NCI-H2029 treated with DMSO at 0.1 percent for 48 hours (cell line): ENCODE results near the gene ITGAX.

Experiments
- DNase-seq: peaks from one replicate; lab custom pipeline; 2025; lab: John Stamatoyannopoulos, UW

Gene ITGAX

DNA sequence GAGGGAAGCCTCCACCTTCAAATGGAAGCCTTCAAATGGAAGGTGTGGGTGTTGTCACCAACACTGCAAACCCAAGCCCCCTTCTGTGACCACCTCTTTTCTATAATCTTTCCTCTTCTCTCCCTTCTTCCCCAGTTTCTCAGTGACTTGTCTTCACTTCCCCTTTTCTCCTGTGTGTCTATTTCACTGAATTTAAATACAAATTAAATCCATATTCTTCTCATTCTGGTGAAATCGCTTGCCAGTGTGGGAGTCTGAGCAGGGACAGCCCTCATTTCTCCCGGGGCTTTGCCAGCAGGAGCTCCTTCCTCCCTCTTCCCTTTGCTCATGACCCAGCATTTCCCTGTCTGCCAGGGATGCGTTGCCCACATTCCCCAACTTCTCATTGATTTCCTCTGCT is 6.4 kb upstream of the ITGAX start:
- no peak for DNase-seq

DNA sequence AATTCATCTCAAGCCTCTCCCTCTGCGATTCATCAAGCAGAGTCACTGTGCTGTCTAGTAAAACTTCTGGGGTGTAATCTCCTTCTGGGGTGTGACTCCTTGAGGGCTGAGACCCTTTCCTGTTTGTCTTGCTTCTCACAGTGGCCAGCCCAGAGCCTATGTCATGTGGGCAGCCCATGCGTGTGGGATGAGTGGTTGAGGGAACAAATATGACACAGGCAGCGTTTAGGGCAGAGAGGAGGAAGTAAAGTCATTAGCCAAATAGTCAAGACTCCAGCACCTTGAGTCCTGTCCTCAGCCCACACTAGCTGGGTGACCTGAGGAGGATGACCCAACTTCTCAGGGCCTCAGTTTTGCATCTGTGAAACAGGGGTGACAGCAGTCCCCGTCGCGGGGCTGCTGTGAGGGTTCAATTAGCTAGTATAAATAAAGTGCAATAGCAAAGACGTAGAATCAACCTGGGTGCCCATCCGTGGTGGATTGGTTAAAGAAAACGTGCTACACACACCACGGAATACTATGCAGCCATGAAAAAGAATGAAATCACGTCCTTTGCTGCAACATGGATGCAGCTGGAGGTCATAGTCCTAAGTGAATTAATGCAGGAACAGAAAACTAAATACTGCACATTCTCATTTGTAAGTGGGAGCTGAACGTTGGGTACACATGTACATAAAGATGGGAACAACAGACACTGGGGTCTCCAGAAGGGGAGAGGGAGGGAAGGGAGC is 4.5 kb upstream of the ITGAX start:
- DNase-seq = no peak

GRCh38 chr16:31351246-31351941 is 3.6 kb upstream of the ITGAX start:
- DNase-seq = no peak

DNA sequence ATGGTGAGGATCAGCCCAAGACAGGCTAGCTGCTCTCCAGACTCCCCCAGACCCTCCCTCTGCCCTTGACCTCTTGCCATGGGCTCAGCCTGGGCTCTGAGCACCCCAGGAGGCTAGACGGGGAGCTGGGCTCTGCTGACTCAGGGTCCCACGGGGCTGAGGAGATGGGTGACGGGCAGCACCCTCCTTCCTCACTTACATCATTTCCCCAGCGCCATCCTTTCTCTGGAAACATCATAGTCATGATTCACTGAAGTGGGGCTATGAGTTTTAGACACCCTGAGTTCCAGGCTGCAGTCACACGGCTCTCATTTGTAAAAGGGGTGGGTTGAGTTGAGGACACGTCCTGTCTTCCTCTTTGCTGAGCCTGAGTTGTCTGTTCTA is 3.0 kb upstream of the ITGAX start:
- no peak for DNase-seq

DNA sequence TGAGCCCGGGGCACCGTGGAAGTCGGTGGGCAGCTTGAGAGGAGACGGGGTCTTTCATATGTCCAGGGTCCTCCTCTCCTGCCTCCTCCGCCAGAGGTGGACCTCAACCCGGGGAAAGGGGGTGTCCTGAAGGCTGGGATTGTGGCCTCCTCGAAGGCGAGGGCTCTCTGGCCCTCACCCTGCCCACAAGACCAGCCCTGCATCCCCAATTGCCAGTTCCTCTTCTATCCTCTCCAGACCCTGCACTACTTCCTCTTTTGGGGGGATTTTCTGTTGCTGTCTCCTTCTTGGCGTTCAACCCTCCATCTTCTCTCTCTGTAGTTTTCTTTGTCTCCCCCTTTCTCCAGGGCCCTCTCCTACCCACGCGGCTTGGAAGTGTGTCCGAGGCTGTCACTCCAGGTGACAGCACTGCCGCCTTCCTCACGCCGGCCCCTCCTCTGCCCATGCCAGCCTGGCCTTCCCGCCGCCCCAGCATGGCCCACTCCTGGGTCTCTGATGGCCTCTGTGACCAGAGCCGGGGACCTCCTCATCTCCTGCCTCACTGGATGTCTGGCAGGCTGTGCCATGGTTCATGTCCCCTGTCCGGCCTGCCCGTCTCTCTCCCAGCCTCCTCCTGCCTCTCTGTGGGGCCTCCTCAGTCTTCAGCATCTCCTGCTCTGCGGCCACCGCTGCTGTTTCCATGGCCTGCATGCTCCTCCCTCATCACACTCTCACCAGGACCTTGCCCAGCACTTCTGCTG is 2.4 kb upstream of the ITGAX start:
- DNase-seq = no peak

DNA sequence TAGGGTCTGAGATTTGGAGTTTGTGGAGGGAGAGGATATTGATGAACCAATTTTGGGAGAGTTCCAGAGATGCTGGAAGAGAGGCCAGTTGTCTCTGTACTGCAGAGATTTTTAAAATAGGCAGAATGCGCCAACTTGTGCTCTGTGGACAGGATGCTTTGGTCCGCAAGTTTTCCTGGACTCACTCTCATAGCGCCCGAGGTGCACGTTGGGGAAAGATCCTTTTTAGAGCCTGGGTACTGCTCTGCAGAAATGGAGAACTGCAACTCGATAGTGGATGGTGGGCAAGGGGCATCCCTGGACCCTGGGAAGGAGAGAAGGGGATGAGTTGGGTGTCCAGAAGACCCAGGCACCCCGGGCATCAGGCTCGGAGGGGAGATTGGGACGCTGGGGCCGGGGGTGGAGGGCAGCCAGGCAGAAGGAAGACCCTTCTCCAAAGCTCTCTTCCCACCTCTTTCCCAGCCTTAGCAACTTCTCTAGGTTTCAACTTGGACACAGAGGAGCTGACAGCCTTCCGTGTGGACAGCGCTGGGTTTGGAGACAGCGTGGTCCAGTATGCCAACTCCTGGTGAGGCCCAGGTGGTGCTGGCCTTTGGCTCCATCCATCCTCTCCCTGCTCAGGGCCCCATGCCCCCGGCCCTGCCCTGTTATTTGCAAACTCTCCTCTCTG is 590 bp downstream of the ITGAX start:
- DNase-seq = no peak

- no peak for DNase-seq
These were observed 1.8 kb downstream of the ITGAX start for GRCh38 chr16:31356566-31357323.

DNA sequence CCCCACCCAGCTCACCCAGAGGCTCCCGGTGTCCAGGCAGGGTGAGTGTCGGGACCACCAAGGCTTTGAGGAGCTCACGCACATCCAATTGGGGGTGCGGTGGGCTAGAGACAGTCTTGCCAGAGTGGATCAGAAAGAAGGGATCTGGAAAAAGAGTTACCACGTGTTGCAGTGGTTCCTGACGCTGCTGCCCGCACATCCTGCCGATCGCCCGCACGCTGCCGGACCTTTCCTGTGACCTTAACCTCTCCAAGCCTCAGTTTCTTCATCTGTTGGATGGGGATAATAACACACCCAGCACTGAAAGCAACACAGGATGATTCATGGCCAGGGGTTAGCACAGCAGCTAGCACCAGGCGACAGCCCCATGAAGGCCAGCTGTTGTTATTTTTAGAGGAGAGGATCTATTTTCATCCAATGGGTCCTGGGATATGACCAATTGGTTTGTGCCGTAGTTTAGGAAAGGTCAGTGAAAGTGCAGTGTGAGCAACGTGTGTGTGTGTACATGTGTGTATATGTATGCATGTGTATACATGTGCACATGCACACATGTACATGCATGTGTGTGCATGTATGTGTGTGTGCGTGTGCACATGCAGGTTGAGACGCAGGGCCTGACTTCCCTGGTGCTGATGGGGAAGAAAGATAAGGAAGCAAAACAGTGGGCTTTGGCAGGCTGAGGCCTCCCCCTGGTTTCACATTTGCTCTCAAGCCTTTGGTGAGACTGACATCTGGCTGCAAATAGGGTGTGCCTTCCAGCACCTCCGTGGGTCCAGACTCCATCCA is 2.5 kb downstream of the ITGAX start:
- no peak for DNase-seq

DNA sequence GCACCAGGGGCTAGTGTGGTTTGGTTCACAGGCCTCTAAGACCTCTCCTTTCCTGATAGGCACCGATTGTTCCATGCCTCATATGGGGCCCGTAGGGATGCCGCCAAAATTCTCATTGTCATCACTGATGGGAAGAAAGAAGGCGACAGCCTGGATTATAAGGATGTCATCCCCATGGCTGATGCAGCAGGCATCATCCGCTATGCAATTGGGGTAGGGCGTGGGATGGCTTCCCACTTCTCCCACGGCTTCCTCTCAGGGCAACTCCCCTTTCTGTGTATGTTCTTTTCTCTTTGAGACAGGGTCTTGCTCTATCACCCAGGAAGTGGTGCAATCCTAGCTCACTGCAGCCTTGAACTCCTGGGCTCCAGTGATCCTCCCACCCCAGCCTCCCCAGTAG is 5.3 kb downstream of the ITGAX start:
- DNase-seq = no peak

GRCh38 chr16:31361201-31362110 is 6.5 kb downstream of the ITGAX start:
- DNase-seq = no peak

GRCh38 chr16:31362476-31363405 is 7.8 kb downstream of the ITGAX start:
- no peak for DNase-seq

- no peak for DNase-seq
These were observed 8.7 kb downstream of the ITGAX start for GRCh38 chr16:31363721-31364120.

DNA sequence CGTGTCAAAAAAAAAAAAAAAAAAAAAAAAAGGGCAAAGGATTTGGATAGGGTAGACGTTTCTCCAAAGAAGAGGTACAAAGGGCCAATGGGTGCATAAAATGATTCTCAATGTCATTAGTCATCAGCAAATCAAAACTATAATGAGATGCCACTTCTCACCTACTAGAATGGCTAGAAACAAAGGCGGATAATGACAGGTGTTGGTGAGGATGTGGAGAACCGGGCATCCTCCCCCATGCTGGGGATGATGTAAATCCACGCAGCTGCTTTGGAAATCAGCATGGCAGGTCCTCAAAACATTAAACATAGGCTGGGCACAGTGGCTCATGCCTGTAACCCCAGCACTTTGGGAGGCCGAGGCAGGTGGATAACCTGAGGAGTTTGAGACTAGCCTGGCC is 9.4 kb downstream of the ITGAX start:
- no peak for DNase-seq

DNA sequence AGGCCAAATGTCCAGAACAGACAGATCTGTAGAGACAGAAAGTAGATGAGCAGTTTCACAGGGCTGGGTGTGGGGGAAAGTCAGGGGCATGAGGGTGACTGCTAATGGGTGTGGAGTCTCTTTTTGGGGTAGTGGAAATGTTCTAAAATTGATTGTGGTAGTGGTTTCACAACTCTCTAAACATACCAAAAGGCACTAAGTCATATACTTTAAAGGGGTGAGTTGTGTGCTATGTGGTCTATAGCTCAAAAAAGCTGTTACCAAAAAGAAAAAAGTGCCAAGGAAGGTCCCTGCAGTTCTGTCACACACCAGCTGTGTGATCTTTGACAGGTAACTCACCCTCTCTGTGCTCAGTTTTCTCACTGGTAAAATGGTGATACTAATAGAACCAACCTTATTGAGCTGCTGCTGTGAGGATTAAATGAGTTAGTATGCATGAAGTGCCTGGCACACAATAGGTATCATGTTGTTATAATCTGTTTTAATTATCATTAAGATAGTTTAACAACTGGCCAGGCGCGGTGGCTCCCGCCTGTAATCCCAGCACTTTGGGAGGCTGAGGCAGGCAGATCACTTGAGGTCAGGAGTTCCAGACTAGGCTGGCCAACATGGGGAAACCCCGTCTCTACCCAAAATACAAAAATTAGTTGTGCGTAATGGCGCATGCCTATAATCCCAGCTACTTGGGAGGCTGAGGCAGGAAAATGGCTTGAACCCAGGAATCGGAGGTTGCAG is 10.3 kb downstream of the ITGAX start:
- DNase-seq = no peak

DNA sequence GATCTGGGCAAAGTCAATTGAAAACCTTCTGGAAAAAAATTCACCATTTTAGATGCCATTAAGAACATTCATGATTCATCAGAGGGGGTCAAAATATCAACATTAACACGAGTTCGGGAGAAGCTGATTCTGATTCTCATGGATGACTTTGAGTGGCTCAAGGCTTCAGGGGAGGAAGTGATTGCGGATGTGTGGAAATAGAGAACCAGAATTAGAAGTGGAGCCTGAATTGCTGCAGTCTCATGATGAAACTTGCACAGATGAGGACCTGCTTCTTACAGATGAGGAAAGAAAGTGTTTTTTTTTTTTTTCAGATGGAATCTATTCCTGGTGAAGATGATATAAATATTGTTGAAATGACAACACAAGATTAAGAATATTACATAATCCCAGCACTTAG is 12.9 kb downstream of the ITGAX start:
- no peak for DNase-seq

- DNase-seq = no peak
These were observed 16.0 kb downstream of the ITGAX start for GRCh38 chr16:31371008-31371407.

GRCh38 chr16:31371619-31372484 is 16.9 kb downstream of the ITGAX start:
- no peak for DNase-seq
